Lower lobe of right lung (tissue), 2 donors: ENCODE results near the gene TMEM150B. TPM values are rescaled to one million over a fixed set of nuclear protein-coding genes. Genes with fewer than 3 reads are reported as not detected.

ENCODE experiments used
- ATAC-seq, 2 donors: fragments of 200-7000 bp; cut with Tn5 transposase; one replicate each; pipeline ENCODE4 v1.9.1; 2020 to 2022; ENCODE audit warnings: mild to moderate bottlenecking in 2 of 2, moderate library complexity in 2 of 2
- DNase-seq: peaks from one replicate; pipeline ENCODE4 v3.0.0-alpha.2; 2020
- H3K27ac ChIP-seq: fragments of 200-600 bp; one replicate; pipeline ENCODE4 v1.8.0; 2022
- H3K27me3 ChIP-seq: fragments of 200-600 bp; one replicate; pipeline ENCODE4 v1.8.0; 2022; ENCODE audit warnings: low read depth
- H3K36me3 ChIP-seq: fragments of 200-600 bp; one replicate; pipeline ENCODE4 v1.8.0; 2022; ENCODE audit warnings: mild to moderate bottlenecking
- H3K4me1 ChIP-seq: fragments of 200-600 bp; one replicate; pipeline ENCODE4 v1.8.0; 2022
- H3K4me3 ChIP-seq: fragments of 200-600 bp; one replicate; pipeline ENCODE4 v1.8.0; 2022; ENCODE audit warnings: mild to moderate bottlenecking
- H3K9me3 ChIP-seq: fragments of 200-600 bp; one replicate; pipeline ENCODE4 v1.8.0; 2022
- CTCF ChIP-seq: fragments of 200-600 bp; IDR thresholded peaks from one replicate; pipeline ENCODE4 v1.8.0; 2022; ENCODE audit warnings: antibody characterized with exemption, mild to moderate bottlenecking
- intact Hi-C: fragments of 100-400 bp; cut with DNase I; formaldehyde crosslinking; loops from one replicate; pipeline ENCODE4 v1.11.0; 2022
- total RNA-seq: library from RNA; stranded (reverse); fragmentation: NEBNext Ultra II Directional; extraction: Animal tissue kit (Norgen Biotek cat#: 25700); gene quantifications from one replicate; pipeline ENCODE4 v1.2.1, GENCODE V29; 2021
- donor health status: DM: no; HTN: yes; CAD: no; lungs with severe emphysema.

The TMEM150B gene
- total RNA-seq, 1 donor from 2014 or later, result 45.5 TPM

GRCh38 chr19:55300886-55301458 lies 24.2 kb downstream of the TMEM150B start:
- no peak for ATAC-seq
- intact Hi-C loops, result no loop called here
- H3K9me3 ChIP-seq, result no peaks in the 10 kb centered on the region

GRCh38 chr19:55299991-55300390 lies 25.1 kb downstream of the TMEM150B start:
- H3K4me3 ChIP-seq, result no peak overlapping the region
- ATAC-seq, result no peak
- TF ChIP-seq CTCF, result no peak
- peaks cover 8% of the 10 kb centered on the region for H3K4me1 ChIP-seq
- H3K27ac ChIP-seq, result no peak overlapping the region
- H3K27me3 ChIP-seq, result no peaks in the 10 kb centered on the region
- no peaks in the 10 kb centered on the region for H3K9me3 ChIP-seq
- intact Hi-C loops, result no loop called here
- no peaks in the 10 kb centered on the region for H3K36me3 ChIP-seq
- DNase-seq, result no peak

More at GRCh38 chr19:55300886-55301458, 24.2 kb downstream of the TMEM150B start:
- Histone ChIP-seq H3K36me3 (no peaks in the 10 kb centered on the region), H3K27me3 (no peaks in the 10 kb centered on the region), H3K27ac (no peak overlapping the region), H3K4me1 (peaks cover 8% of the 10 kb centered on the region), H3K4me3 (no peak overlapping the region)
- TF ChIP-seq CTCF, result no peak
- no peak for DNase-seq

GRCh38 chr19:55297267-55297666 lies 27.9 kb downstream of the TMEM150B start:
- intact Hi-C loops, result no loop called here
- ATAC-seq, result no peak

GRCh38 chr19:55289117-55289796 lies 35.9 kb downstream of the TMEM150B start:
- no peak for TF ChIP-seq CTCF
- no peak for ATAC-seq
- no peaks in the 10 kb centered on the region for H3K9me3 ChIP-seq
- H3K27me3 ChIP-seq, result no peaks in the 10 kb centered on the region
- H3K4me1 ChIP-seq, result no peaks in the 10 kb centered on the region
- intact Hi-C loops, result no loop called here
- no peak overlapping the region for H3K27ac ChIP-seq
- DNase-seq, result no peak
- no peaks in the 10 kb centered on the region for H3K36me3 ChIP-seq
- no peak overlapping the region for H3K4me3 ChIP-seq

More at GRCh38 chr19:55297267-55297666, 27.9 kb downstream of the TMEM150B start:
- no peaks in the 10 kb centered on the region for H3K27me3 ChIP-seq
- H3K4me1 ChIP-seq, result peaks cover 8% of the 10 kb centered on the region
- TF ChIP-seq CTCF, result no peak
- DNase-seq, result no peak
- no peak overlapping the region for H3K27ac ChIP-seq
- no peak overlapping the region for H3K4me3 ChIP-seq
- no peaks in the 10 kb centered on the region for H3K9me3 ChIP-seq
- no peaks in the 10 kb centered on the region for H3K36me3 ChIP-seq

- intact Hi-C loops, result no loop called here
- H3K36me3 ChIP-seq, result no peaks in the 10 kb centered on the region
- no peak for DNase-seq
Observed at GRCh38 chr19:55287361-55288079, 37.6 kb downstream of the TMEM150B start.

More at GRCh38 chr19:55287361-55288079, 37.6 kb downstream of the TMEM150B start:
- Histone ChIP-seq H3K4me3 (no peak overlapping the region), H3K27ac (no peak overlapping the region), H3K4me1 (no peaks in the 10 kb centered on the region), H3K9me3 (no peaks in the 10 kb centered on the region), H3K27me3 (peaks cover 11% of the 10 kb centered on the region)
- TF ChIP-seq CTCF, result no peak
- no peak for ATAC-seq
